Measurements from ENCODE around the gene PSMG4.

GRCh38 chr6:3227363-3228045 is 31.2 kb upstream of the PSMG4 start, which contains the start of gene TUBB2B:
- TF ChIP-seq CTCF (IDR thresholded peaks at IDR 0.05) (no peak), POLR2A (IDR thresholded peaks at IDR 0.05) (no peak), POLR2AphosphoS5 (IDR thresholded peaks at IDR 0.05; ENCODE audit: insufficient read depth in 1 of 2, low read depth in 1 of 2) (no peak)
